Tibial nerve (tissue), 4 donors: ENCODE data around the gene BTBD2. TPM values are rescaled to one million over a fixed set of nuclear protein-coding genes. Genes with fewer than 3 reads are reported as not detected.

Source experiments
- DNase-seq, 2 donors: peaks; one replicate each; pipeline ENCODE4 v3.0.0-alpha.2; 2019; ENCODE audit warnings: low spot score in 2 of 2
- H3K27ac ChIP-seq, 4 donors: fragments of 200-600 bp; sonication (generic) in 3 of 4; one replicate each; pipeline ENCODE4 v1.5.1; 2017 to 2019; ENCODE audit warnings: mild to moderate bottlenecking in 1 of 4
- H3K27me3 ChIP-seq, 2 donors: fragments of 200-600 bp; sonication (generic) in 1 of 2; one replicate each; pipeline versions ENCODE4 v1.5.1 to v1.6.0; 2017 to 2019
- H3K36me3 ChIP-seq, 3 donors: fragments of 200-600 bp; sonication (generic); one replicate each; pipeline ENCODE4 v1.5.1; 2018 to 2019
- H3K4me1 ChIP-seq, 4 donors: fragments of 200-600 bp; sonication (generic) in 3 of 4; one replicate each; pipeline ENCODE4 v1.5.1; 2017 to 2019
- H3K4me3 ChIP-seq, 4 donors: fragments of 200-600 bp; sonication (generic) in 3 of 4; one replicate each; pipeline ENCODE4 v1.5.1; 2017 to 2019; ENCODE audit warnings: mild to moderate bottlenecking in 1 of 4, moderate library complexity in 1 of 4
- H3K9me3 ChIP-seq, 4 donors: fragments of 200-600 bp; sonication (generic) in 3 of 4; one replicate each; pipeline ENCODE4 v1.5.1; 2017 to 2019
- CTCF ChIP-seq, 5 experiments: fragments of 200-600 bp in 3 of 5; fragments of 450-650 bp in 2 of 5; sonication (generic) in 3 of 5; IDR thresholded peaks; one replicate each; pipeline ENCODE4 v1.5.1; 2016 to 2019; ENCODE audit warnings: antibody characterized with exemption in 5 of 5, mild to moderate bottlenecking in 3 of 5, moderate library complexity in 2 of 5
- EP300 ChIP-seq, 2 donors: sonication (generic); formaldehyde crosslinking; IDR thresholded peaks; one replicate each; pipeline ENCODE4 v1.6.1; 2017; ENCODE audit warnings: antibody characterized with exemption in 2 of 2, mild to moderate bottlenecking in 1 of 2
- POLR2A ChIP-seq, 2 donors: fragments of 450-650 bp; IDR thresholded peaks; one replicate each; pipeline ENCODE4 v1.6.1; 2017; ENCODE audit warnings: antibody characterized with exemption in 2 of 2, mild to moderate bottlenecking in 2 of 2, moderate library complexity in 2 of 2
- WGBS, 2 donors: methylation state at CpG; one replicate each; pipeline ENCODE4 v1.1.5; 2018; 5-methylcytosine and 5-hydroxymethylcytosine counted together
- total RNA-seq, 4 donors: library from RNA; depleted of rRNA; stranded (reverse); fragments of >200 nt; gene quantifications; one replicate each; pipeline ENCODE4 v1.1.0, GENCODE V29; 2016

Gene BTBD2
- total RNA-seq, 4 donors from 2014 or later, result 54.0 to 94.5 (median 73.5) TPM

- Histone ChIP-seq H3K4me1 (peaks cover 0 to 24% (median under 1%) of the 10 kb centered on the region in 4 donors), H3K27ac (no peak overlapping the region), H3K27me3 (no peaks in the 10 kb centered on the region), H3K36me3 (peaks cover 0 to 44% (median 4%) of the 10 kb centered on the region in 3 donors), H3K9me3 (no peaks in the 10 kb centered on the region), H3K4me3 (no peak overlapping the region)
- 95 to 97% methylated on average over 16 of the region's 16 CpGs for WGBS, 2 donors
- TF ChIP-seq EP300 (IDR thresholded peaks at IDR 0.05) (no peak), POLR2A (IDR thresholded peaks at IDR 0.05) (no peak), CTCF (IDR thresholded peaks at IDR 0.05) (no peak)
- DNase-seq, result no peak
Observed at GRCh38 chr19:1950640-1951039, 64.9 kb downstream of the BTBD2 start.

GRCh38 chr19:1949304-1950101 lies 66.0 kb downstream of the BTBD2 start:
- Histone ChIP-seq H3K27me3 (no peaks in the 10 kb centered on the region), H3K4me3 (no peak overlapping the region), H3K9me3 (no peaks in the 10 kb centered on the region), H3K27ac (no peak overlapping the region), H3K36me3 (peaks cover 0 to 42% (median 4%) of the 10 kb centered on the region in 3 donors), H3K4me1 (peaks cover 0 to 24% (median 4%) of the 10 kb centered on the region in 4 donors)
- 95 to 96% methylated on average over 42 to 44 of the region's 44 CpGs for WGBS, 2 donors
- TF ChIP-seq CTCF (IDR thresholded peaks at IDR 0.05) (no peak), EP300 (IDR thresholded peaks at IDR 0.05) (no peak), POLR2A (IDR thresholded peaks at IDR 0.05) (no peak)
- no peak for DNase-seq

GRCh38 chr19:1947651-1948209 lies 67.8 kb downstream of the BTBD2 start:
- no peak for DNase-seq
- Histone ChIP-seq H3K4me1 (peaks cover 0 to 37% (median 19%) of the 10 kb centered on the region in 4 donors), H3K27ac (no peak overlapping the region), H3K36me3 (peaks cover 0 to 26% (median 4%) of the 10 kb centered on the region in 3 donors), H3K27me3 (no peaks in the 10 kb centered on the region), H3K9me3 (no peaks in the 10 kb centered on the region), H3K4me3 (no peak overlapping the region)
- 75 to 89% methylated on average over 21 to 26 of the region's 34 CpGs for WGBS, 2 donors
- TF ChIP-seq CTCF (IDR thresholded peaks at IDR 0.05) (no peak), EP300 (IDR thresholded peaks at IDR 0.05) (no peak), POLR2A (IDR thresholded peaks at IDR 0.05) (no peak)

- Histone ChIP-seq H3K9me3 (no peaks in the 10 kb centered on the region), H3K36me3 (peaks cover 0 to 16% (median 0%) of the 10 kb centered on the region in 3 donors), H3K27me3 (no peaks in the 10 kb centered on the region), H3K4me1 (peaks cover 0 to 41% (median 24%) of the 10 kb centered on the region in 4 donors), H3K4me3 (no peak overlapping the region), H3K27ac (no peak overlapping the region)
- WGBS, 2 donors, result 45 to 69% methylated on average over 18 of the region's 18 CpGs
- TF ChIP-seq CTCF (IDR thresholded peaks at IDR 0.05) (peak; percentile 30 to 59 (median 46)), POLR2A (IDR thresholded peaks at IDR 0.05) (no peak)
- DNase-seq, result peak in 1 of 2 donors; percentile 21
Observed at GRCh38 chr19:1945899-1946298, 69.6 kb downstream of the BTBD2 start.
